ENCODE data around the gene LACTB. TPM values are rescaled to one million over a fixed set of nuclear protein-coding genes. Genes with fewer than 3 reads are reported as not detected.

LACTB gene, protein sequence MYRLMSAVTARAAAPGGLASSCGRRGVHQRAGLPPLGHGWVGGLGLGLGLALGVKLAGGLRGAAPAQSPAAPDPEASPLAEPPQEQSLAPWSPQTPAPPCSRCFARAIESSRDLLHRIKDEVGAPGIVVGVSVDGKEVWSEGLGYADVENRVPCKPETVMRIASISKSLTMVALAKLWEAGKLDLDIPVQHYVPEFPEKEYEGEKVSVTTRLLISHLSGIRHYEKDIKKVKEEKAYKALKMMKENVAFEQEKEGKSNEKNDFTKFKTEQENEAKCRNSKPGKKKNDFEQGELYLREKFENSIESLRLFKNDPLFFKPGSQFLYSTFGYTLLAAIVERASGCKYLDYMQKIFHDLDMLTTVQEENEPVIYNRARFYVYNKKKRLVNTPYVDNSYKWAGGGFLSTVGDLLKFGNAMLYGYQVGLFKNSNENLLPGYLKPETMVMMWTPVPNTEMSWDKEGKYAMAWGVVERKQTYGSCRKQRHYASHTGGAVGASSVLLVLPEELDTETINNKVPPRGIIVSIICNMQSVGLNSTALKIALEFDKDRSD
- total RNA-seq (10 to 100 TPM; 22.2 to 32.2 (median 24.6) TPM), polyA plus RNA-seq (10 to 100 TPM; 11.6 to 19.6 TPM)
- long read RNA-seq, donor 1, transcript LACTB-201 (6 exons, 1,972 nt), result major isoform, 24 of 34 reads
- long read RNA-seq, donor 1, partial matches to known transcripts, result 7 of 34 reads
- long read RNA-seq, donor 1, other reads (novel, unspliced or antisense), result 0 of 34 reads
- long read RNA-seq, donor 2, transcript LACTB-201 (6 exons, 1,972 nt), result major isoform, 46 of 58 reads
- long read RNA-seq, donor 2, partial matches to known transcripts, result 6 of 58 reads
- long read RNA-seq, donor 2, other reads (novel, unspliced or antisense), result 4 of 58 reads
- long read RNA-seq, donor 3, partial matches to known transcripts, result 1 of 3 reads
- long read RNA-seq, donor 3, other reads (novel, unspliced or antisense), result 2 of 3 reads

DNA sequence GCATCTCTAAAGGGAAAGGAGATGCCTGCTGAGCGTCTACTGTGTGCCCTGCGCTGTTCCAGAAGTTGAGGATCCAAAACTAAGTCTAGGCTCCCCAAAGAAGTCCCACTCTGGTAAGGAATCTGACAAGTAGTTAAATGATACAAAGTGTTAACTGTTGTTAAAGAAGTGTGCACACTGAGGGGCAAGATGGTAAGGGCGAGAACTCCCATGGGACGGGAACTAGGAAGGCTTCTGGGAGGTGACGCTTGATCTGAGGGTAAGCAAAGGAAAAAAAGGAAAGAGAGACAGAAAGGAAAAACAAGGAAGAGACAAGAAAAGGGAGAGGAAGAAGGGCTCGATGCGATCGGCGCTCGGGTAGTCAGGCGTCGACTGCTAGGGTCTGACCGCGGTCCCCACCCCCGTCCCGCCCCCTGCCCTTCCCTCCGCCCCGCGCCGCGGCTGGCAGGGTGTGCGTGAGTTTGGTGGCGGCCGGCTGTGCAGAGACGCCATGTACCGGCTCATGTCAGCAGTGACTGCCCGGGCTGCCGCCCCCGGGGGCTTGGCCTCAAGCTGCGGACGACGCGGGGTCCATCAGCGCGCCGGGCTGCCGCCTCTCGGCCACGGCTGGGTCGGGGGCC is at the start of gene LACTB:
Gene LACTB (plus strand): TSS at position 480 of the 620 bp plus-strand sequence. CDS start 11 bp downstream, at position 491.
- WGBS, 2 donors, result 2% methylated on average over 40 of the region's 40 CpGs
- peak within 1 kb of the TSS; percentile 94 to 98 (median 96) for H3K27ac ChIP-seq
- TF ChIP-seq, protein P1, sequence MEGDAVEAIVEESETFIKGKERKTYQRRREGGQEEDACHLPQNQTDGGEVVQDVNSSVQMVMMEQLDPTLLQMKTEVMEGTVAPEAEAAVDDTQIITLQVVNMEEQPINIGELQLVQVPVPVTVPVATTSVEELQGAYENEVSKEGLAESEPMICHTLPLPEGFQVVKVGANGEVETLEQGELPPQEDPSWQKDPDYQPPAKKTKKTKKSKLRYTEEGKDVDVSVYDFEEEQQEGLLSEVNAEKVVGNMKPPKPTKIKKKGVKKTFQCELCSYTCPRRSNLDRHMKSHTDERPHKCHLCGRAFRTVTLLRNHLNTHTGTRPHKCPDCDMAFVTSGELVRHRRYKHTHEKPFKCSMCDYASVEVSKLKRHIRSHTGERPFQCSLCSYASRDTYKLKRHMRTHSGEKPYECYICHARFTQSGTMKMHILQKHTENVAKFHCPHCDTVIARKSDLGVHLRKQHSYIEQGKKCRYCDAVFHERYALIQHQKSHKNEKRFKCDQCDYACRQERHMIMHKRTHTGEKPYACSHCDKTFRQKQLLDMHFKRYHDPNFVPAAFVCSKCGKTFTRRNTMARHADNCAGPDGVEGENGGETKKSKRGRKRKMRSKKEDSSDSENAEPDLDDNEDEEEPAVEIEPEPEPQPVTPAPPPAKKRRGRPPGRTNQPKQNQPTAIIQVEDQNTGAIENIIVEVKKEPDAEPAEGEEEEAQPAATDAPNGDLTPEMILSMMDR (IDR thresholded peaks at IDR 0.05), result no peak
- H3K4me1 ChIP-seq, result peaks cover 0 to 13% (median 8%) of the 10 kb centered on the region in 9 donors
- peaks cover 0 to 13% (median 0%) of the 10 kb centered on the region in 11 donors for H3K9me3 ChIP-seq
- DNase-seq (peak; percentile 89 to 90), ATAC-seq (peak; percentile 92 to 98 (median 96))
- H3K36me3 ChIP-seq, result peaks cover 0 to 19% (median 8%) of the 10 kb centered on the region in 9 donors
- no peaks in the 10 kb centered on the region for H3K27me3 ChIP-seq
- peak within 1 kb of the TSS; percentile 91 to 100 (median 97) for H3K4me3 ChIP-seq
- intact Hi-C loops (cut with DNase I), result loop anchor here in 2 of 10 donors (2.0 to 10.0 kb wide), 3 partner anchors 36 to 283 kb away; partner anchors contain the start of gene RPS27L (in 1 of the 2)

DNA sequence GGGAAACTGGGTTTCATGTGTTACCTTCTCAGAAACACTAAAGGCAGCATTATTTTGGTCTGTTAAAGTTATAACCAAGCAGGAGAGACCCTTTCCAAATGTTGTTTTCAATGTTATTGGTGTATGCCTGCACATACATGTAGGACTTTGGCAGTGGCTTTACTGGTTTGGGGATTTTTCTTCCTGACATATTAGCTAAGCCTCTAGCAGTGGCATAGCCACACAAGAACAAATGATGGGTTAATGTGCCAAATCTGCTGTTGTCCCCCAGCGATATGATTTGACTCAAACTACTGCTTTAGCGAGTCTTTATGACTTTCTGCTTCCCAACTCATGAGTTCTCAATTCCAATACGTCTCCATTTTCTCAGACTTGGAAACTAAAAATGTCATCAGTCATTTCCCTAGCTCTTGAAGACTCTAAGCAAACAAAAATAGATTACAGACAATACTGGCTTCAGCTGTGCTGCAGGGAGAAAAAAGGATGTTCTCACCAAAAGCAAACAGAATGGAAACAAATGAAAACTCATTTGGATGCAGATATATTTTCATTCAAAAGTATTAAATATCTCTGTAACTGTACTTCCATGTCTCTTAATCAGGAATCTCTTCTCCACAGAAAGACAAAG is 49.5 kb upstream of the LACTB start:
- no peak overlapping the region for H3K4me3 ChIP-seq
- no peak overlapping the region for H3K27ac ChIP-seq
- ATAC-seq, result no peak
- TF ChIP-seq, protein P1 (IDR thresholded peaks at IDR 0.05), result no peak
- H3K27me3 ChIP-seq, result no peaks in the 10 kb centered on the region
- H3K36me3 ChIP-seq, result peaks cover 0 to 55% (median 15%) of the 10 kb centered on the region in 9 donors
- intact Hi-C loops (cut with DNase I), result no loop called here
- H3K9me3 ChIP-seq, result no peaks in the 10 kb centered on the region
- DNase-seq, result no peak
- H3K4me1 ChIP-seq, result peaks cover 4 to 54% (median 17%) of the 10 kb centered on the region in 9 donors
- WGBS, 2 donors, result 67 to 77% methylated on average over 3 of the region's 3 CpGs

DNA sequence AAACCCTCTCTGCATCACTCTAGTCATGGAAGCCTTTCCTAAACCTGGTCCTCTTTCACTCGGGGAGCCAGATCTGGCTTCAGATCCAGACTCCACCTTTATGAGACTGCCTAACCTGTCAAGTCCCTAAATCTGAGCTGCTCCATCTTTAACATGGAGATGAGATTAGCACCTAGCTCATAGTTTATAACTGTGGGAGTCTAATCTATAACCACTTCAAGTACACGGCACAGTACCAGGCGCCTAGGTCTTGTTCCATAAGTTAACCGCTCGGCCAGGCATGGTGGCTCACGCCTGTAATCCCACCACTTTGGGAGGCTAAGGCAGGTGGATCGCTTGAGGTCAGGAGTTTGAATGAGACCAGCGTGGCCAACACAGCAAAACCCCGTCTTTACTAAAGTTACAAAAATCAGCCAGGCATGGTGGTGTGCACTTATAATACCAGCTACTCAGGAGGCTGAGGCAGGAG is 48.8 kb upstream of the LACTB start:
- no peak for ATAC-seq
- H3K27me3 ChIP-seq, result no peaks in the 10 kb centered on the region
- H3K9me3 ChIP-seq, result no peaks in the 10 kb centered on the region
- DNase-seq, result no peak
- 82 to 91% methylated on average over 9 of the region's 9 CpGs for WGBS, 2 donors
- H3K27ac ChIP-seq, result no peak overlapping the region
- intact Hi-C loops (cut with DNase I), result no loop called here
- TF ChIP-seq, protein P1 (IDR thresholded peaks at IDR 0.05), result no peak
- H3K4me1 ChIP-seq, result peaks cover 4 to 47% (median 14%) of the 10 kb centered on the region in 9 donors
- H3K4me3 ChIP-seq, result no peak overlapping the region
- peaks cover 0 to 48% (median 8%) of the 10 kb centered on the region in 9 donors for H3K36me3 ChIP-seq
